Superior temporal gyrus (tissue), 1 donor: ENCODE results near the gene NAA15.
A peak's percentile ranks its signal among the peaks of the same experiment; 100 is the strongest.
"Not testable (repeated sequence)": the region's sequence is repeated elsewhere in the genome, so short reads cannot be mapped to it uniquely, and the experiment has no call there.

Source experiments
- DNase-seq: peaks from one replicate; pipeline ENCODE4 v3.0.0-alpha.2; 2016; ENCODE audit errors: extremely low spot score

Gene NAA15

DNA sequence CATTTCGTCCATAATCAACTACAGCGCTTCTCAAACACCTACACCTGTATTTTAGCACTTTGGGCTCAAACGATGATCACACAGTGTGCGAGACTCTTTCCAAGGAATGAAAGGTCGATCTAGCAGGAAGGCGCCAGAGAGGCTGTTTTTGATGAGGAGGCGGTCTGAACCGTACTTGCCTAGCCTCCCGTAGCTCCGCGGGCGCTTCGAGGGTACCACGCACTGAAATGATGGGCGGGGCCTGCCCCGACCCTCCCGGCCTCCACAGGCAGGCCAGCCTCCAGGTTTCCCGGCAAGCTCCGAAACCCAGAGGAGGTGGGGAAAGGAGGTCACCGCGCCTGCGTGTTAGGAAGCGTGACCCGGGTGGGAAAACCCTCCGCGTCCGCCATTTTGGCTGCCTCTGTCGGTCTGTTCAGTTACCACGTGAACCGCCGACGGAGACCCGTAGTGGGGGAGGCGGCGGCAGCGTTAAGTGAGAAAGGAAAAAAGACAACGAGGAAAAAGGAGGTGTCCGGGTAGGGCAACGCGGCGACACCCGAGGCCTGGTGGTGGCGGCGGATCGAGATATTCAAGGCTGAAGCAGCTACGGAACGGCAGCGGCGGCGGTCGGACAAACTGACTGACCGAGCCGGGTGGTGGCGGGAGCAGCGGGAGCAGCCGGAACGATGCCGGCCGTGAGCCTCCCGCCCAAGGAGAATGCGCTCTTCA is at the start of gene NAA15:
Gene NAA15 (plus strand): TSS at position 393 of the 708 bp plus-strand sequence. CDS start 273 bp downstream, at position 666.
- peak; percentile 99 for DNase-seq

DNA sequence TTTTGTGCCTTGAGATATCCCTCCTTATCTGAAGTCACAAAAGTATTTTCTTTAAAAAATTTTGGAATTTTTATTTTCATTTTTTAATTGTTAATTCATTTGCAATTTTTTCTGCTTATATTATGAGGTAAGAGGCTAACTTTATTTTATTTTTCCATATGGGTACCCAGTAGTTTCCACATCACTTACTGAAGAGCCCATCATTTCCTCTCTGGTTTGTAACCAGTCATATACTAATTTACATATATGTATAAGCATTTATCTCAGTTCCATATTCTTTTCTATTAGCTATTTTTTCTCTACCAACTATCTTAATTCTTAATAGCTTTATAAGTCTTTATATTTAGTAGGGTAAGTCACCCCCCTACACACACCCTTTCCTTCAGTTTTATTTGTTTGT is 48.3 kb upstream of the NAA15 start:
- no peak for DNase-seq

DNA sequence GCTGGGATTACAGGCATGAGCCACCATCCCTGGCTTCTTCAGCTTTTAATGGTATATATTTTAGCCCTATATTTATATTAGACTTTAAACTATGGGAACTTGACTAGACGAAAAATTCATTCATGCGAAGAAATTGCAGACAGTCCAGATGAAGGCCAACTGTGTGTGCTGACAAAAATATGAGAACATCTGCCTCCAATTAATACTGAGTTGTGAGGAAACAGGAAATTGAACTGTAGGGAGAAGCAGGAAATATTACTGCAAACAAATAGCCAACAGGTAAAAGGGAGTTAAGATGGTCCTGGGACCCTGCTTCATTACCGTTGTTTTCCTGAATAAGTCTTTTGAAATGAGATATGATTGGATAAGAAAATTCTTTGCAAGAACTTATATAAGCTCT is 47.6 kb upstream of the NAA15 start:
- DNase-seq, result no peak

DNA sequence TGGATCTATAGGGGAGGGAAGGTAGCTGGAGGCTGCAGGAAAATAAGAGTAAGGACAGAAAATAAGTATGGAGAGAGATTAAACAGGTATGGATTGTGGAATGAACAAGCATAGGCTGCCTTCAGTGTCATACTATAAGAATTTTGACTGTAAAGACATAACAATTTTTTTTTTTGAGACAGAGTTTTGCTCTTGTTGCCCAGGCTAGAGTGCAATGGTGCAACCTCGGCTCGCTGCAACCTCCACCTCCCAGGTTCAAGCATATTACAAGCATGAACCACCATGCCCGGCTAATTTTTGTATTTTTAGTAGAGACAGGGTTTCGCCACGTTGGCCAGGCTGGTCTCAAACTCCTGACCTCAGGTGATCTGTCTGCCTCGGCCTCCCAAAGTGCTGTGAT is 45.7 kb upstream of the NAA15 start:
- not testable (repeated sequence) for DNase-seq

DNA sequence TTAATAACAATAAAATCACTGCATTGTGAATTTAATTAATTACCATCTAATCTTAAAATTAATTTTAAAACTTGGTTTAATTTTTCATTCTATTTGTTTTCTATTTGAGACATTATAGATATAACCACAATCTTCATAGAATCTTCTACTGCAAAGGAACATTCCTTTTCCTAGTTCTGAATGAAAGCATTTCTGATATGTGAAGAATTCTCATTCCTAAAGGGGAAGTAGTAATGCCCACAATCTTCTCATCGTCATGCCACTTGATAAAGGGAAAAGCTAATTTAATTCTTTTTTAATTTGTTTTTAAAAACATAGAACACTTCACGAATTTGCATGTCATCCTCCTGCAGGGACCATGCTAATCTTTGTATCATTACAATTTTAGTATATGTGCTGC is 45.0 kb upstream of the NAA15 start:
- no peak for DNase-seq

DNA sequence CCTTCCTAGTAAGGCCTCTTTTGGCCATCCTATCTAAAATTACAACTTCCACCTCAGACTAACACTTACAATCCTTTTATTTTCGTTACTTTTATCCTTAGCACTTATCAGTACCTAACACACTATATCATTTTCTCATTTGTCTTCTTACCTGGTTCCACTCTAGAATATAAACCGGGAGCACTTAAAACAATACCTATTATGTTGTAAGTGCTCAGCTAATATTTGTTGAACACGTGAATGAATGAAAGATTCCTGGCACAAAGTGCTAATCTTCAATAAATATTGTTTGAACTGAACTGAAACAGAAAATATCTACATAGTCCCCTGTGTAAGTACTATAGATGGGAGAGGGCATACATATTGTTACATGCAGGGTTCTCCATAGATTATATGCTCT is 35.7 kb upstream of the NAA15 start:
- no peak for DNase-seq

DNA sequence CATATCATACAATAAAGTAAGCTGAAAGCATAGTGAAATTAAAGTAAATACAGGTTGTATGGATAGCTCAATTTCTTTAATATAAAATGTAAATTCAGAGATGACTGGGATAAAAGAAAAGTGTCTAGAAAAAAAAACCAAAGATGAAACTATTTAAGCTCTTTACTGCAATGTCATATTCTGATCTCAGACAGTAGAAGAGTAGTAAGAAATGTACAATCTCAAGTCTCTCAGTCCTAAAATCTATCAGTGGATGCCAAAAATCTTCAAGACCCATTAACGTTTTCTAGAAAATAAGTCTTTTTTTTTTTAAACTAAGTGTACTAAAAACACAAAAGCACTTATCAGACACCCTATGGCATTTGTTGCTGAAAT is 35.1 kb upstream of the NAA15 start:
- DNase-seq, result no peak

DNA sequence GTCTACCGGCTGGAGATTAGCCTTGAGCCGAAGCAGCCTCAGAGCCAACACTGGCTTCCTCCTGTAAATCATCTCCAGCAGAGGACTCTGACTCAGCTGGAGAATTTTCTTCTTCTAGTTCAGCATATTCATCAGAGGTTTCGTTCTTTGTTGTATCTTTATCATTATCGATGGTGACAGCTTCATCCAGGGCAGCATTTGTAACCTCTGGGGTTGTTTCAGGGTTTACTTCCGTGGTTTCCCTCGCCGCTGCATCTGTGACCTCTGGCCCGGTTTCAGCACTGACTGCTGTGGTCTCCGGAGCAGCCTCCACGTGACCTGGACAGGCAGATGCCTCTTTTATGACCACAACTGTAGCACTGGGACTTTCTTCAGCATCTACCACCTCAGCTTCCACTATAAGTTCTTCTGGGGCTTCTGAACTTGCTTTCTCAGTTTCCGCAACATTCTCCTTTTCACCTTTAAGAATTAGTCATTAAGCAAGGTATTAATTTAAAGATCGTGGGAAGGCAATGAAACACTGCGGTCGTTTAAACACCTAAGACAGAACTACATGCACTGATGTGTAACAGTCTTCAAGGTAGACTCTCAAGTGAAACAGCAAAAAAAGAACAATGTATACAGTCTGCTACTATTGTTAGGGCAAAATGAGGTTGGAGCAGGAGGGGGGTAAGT is 34.6 kb upstream of the NAA15 start:
- no peak for DNase-seq

DNA sequence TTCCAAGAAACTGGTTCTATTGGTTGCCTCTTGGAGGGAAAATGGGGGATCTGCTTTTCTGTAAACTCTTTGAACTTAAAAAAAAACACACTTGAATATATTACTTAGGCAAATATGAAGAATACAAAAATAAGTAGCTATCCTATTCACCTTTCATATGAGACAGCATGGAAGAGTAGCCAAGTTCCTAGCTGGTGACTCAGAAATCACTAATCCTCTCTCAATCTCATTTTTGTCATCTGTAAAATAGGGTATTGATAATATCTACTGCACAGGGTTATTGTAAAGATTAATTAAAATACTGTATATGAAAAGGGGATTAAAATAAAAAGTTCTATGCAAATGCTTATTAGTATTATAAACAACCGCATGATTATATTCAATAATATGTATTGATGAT is 34.0 kb upstream of the NAA15 start:
- no peak for DNase-seq

DNA sequence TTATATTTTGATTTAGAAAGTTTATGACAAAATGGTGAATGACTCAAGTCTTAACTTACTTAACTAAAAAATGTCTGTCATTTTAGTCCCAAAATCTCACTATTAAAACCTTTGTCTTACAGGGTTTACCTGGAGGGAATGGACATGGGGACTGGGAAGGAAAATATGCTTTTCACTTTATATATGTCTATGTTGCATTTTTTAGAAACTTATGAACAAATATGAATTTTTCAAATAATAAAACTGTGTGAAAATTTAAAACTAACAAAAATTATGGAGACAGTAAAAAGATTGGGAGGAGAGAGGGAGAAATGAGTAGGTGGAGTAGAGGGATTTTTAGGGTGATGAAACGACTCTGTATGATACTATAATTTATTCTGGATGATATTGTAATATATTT is 27.5 kb upstream of the NAA15 start:
- DNase-seq, result no peak

DNA sequence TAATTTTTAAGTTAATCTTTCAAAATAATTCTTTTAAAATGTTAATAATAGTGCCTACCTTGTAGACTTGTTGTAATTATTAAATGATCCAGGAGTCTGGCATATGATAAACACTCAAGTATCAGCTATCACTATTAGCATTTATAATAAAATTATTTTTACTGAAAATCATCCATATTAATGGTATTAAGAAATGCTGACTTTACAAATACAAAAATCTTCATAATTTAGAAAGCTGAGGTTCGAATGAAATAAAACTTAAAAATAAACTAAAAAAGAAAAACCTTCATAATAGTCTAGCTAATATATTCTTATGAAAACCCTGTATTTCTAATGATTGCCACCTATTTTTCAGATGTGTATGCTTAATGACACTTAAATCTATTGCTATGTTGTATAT is 26.5 kb upstream of the NAA15 start:
- no peak for DNase-seq

DNA sequence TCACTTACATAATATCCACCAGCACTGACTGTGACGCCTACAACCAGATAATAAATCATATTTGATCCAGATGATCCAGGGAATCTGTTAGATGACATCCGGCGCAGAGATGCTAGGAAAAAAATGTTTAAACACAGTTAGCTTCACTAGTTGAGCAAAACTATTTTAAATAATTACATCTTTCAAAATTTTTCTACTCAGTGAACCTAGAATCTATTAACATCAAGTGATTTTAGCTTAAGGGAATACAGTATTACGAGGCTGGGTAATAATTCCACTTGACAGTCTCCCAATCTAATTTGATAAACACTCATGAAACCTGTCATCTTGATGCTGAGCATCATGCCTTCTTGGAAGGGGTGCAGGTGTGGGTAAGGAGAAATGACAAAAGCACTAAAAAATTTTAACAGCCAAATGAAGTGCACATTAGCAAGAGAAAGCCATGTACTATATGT is 26.0 kb upstream of the NAA15 start:
- no peak for DNase-seq

DNA sequence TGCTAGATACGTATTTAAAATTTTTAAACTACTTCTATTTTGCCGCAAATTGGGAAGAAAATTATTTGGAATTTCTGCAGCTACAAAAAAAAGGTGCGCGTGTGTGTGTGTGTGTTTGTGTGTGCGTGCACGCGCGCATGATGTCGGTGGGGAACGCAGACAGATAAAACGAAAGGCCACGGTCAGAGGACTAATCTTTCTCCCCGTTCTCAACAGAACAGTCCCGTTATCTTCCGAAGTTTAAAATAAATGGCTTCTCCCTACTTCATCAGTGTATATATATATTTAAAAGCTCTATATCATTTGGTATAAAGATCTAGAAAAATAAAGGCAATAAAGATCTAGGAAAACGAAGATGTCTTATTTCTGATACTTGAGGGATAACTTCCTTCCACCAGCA is 22.8 kb upstream of the NAA15 start:
- no peak for DNase-seq

DNA sequence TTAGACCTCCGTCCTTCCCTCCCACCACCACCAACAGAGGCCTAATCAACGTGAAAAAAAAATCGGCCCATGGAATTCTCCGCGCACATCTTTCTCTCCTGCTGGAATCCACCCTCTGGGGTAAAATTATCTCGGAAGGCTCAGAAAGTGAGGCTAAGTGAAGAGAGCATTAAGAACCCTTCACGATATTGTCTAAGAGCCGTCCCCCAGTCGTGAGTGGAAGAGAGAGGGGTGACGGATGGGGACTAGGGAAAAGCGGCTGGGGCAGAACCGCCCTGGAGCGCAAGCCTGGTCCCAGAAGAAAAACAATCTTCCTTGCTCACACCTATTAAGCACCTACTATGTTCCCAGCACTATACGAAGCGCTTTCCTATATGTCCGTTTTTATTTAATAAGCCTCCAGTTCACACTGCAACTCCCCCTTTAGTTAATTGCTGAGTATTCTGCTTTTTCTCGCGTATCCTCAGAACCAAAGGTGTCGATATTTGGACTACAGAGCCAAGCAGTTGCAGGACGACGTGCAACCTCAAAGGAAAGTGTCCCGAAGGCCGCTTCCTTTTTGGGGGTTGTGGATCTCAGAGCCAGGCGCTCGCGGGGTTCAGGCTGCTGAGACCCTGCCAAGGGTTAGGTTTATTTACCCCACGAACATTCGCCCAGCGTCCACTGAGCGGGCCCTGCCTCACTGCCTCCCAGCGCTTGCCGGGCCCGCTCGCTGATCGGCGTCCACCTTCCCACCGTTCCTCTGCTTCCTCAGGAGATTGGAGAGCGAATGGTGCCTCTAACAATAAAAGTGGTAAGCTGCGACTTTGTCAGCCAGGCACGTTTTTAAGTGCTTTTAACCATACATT is 22.2 kb upstream of the NAA15 start:
- DNase-seq, result no peak

DNA sequence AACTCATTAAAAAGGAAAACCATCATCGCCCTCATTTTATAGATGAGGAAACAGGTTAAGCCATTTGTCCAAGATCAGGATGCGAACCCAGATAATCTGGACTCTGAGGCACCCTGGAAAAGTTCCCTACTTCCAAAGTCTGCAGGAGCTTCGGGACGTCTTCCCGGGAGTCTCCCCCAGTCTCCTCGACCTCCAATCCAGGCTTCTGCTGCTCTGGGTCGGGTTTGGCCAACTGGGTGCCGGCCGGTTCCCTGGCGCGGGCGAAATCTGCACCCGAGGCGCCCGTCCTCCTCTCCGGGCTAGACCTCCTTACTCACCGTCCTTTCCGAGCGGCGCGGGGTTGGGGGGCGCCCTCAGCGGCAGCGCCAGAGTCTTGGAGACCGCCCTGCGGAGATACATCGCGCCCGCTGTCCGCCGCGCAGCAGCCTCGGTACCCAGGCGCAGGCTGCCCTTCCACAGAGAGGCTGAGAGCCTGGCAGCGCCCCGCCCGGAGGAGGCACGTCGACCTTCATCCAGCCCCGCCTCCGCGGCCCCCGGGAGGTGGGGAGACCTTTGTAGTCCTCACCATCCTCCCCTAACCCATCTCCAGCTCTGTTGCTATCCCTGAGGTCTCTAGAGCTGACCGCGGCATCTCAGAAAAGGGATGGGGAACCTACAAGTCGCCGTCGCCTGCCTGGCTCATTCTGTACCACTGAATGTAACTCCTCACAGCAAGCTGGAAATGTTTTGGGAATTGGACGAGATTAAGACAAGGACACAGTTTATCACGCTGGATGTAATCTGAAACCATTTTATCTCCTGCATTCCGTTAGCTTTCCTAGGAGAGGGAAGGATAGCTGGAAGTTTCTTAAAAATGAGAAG is 21.3 kb upstream of the NAA15 start, which contains the start of gene MGARP:
Gene MGARP (minus strand): TSS at position 466 of the 861 bp plus-strand sequence. CDS start 67 bp downstream, at position 399.
- DNase-seq, result no peak

DNA sequence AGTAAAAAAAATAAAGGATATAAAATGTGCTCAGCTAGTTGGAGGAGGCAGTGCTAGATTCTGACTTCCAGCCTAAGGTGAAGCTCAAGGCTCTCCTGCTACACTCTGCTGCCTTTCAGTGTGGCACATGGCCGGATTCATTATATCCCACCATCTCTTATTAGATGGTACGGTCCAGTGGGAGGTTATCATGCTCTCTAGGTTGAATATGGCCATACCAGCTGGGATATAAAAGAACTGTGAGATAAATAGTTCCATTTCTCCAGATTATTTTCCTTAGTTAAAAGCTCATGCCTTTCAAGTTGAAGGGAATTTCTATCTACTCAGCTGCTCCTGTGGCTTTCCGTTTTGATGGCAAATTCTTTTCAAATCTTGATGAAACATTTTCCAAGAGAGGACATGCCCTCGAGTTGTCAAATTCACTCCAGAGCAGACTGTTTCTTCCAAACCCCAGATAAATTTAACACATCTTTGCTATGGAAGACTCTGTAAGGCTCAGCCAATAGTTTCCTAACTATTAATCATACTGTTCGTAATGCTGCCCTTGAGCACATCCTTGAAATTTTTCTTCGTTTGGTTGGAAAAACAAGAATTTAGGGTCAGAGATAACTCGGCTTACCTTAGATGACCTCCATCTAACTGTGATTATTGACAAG is 19.1 kb upstream of the NAA15 start:
- DNase-seq, result no peak

DNA sequence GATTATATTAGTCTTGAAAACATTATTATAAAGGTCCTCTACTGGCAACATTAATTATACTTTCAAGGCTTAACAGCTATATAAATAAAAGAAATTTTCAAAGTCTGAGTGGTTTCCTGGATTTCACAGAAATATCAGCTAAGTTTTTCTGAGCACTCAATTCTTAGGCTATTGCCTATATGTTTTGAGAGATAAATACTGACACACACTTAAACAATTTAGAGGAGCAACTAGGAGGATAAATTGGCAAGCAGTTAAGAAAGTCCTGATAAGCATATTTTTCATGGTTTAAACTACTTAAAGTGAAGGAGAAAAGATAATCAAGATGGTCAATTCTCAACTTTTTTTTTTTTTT is 18.6 kb upstream of the NAA15 start:
- DNase-seq, result no peak

DNA sequence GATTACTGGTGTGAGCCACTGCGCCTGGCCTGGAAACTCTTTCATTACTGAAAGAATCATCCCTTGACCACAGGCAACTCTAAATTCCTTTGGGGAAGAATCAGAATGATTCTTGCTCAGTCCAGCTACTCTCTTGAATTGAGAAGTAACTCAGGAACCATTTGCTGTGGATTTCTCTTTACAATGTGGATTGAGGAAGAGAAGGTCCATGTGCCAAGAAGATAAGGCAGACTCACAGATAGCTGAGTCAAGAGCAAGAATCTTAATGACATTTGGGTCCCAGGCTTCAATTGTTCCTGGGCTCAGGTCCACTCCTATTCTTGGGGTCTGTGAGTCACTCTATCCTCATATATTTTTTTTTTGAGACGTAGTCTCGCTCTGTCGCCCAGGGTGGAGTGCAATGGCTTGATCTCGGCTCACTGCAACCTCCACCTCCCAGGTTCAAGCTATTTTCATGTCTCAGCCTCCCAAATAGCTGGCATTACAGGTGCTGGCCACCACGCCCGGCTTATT is 15.1 kb upstream of the NAA15 start:
- no peak for DNase-seq

DNA sequence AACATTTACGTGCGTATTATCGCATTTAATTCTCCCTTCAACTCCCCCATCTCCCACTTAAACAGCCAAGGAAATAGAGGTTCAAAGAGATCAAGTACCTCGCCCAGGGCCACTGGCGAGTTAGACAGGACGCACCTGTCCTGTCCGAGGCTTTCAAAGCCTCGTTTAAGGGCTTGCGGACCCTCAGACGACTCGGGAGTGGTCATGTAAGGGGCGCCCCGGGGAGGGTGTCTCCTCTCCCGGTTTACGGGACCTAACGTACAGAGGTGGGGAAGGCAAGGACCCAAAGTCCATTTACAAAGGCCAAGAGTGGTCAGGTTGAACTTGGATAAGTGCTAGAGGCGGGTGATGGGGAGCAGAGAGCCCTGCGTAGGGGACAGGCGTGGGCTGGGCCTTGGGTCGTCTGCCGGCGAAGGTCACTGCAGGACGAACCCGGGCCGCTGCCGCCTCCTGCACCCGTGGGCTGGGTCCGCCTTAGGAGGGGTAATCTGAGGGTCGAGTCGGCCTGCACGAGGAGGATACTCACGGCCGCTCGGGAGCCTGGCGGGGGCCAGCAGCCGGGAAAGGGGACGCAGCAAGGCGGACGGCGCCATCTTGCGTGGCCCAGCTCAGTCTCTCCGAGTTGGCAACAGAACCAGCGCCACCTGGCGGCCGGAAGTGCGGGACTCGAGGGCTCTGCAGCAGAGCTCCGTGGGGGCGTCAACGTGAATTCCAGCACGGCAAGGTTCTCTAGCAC is 5.9 kb upstream of the NAA15 start:
- DNase-seq, result peak; percentile 99

DNA sequence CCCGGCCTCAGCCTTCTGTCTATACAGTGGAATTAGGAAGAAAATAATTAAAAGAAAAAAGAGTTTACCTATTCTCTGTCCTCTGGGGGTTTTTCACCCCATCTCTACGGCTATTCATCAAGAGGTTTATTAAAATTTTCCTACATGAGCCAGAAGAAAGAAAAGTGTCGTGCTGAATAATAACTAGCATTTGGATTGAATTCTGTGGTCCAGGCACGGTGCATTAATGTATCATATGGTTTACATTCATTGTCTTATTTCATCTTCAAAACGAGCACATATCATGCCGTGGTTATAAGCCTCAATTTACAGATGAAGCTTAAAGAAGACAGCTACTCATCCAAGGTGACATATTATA is 5.4 kb upstream of the NAA15 start:
- no peak for DNase-seq
